Endothelial cell of umbilical vein (primary cell): ENCODE results near the gene HES6. TPM values are rescaled to one million over a fixed set of nuclear protein-coding genes. Genes with fewer than 3 reads are reported as not detected.

ENCODE experiments used
- BruUV-seq: library from RNA; stranded (reverse); fragments of 400-500 nt; replicated peaks from 2 replicates; lab custom pipeline; 2021; lab: Mats Ljungman, UMichigan
- CTCF ChIA-PET: fragments of 300-600, 350-600 bp; sonication (Branson Sonifier 250); formaldehyde crosslinking; loops from one replicate; lab custom pipeline; 2021; ENCODE audit warnings: antibody characterized with exemption, inconsistent platforms; lab: Charles Lee
- POLR2A ChIA-PET: fragments of 300-600, 350-600 bp; sonication (Branson Sonifier 250); formaldehyde crosslinking; loops from one replicate; lab custom pipeline; 2021; ENCODE audit warnings: antibody characterized with exemption, inconsistent platforms; lab: Charles Lee
- DNase-seq: peaks from one replicate; pipeline ENCODE4 v3.0.0-alpha.2; 2011; ENCODE audit warnings: low read depth, low spot score
- FAIRE-seq: peaks from 2 replicates; lab custom pipeline; 2011; peaks lifted over from hg19 to GRCh38; lab: Jason Lieb, UNC
- H2AFZ ChIP-seq: 2 replicates; pipeline ENCODE4 v1.6.0; 2012; ENCODE audit warnings: low read depth, low read length, control low read depth, inconsistent platforms
- H3K27ac ChIP-seq: 2 replicates; pipeline ENCODE4 v1.5.1; 2011; ENCODE audit warnings: low read depth, mild to moderate bottlenecking, control low read depth, low read length, moderate library complexity; ENCODE audit not compliant: insufficient read depth
- H3K27me3 ChIP-seq, 2 experiments: 2 replicates each; pipeline versions ENCODE4 v1.6.0 to v1.6.1; 2011; ENCODE audit warnings: low read length in 2 of 2, mixed read lengths in 1 of 2; ENCODE audit not compliant: control insufficient read depth in 2 of 2, insufficient read depth in 2 of 2
- H3K36me3 ChIP-seq, 2 experiments: 2 replicates in 1 of 2; 3 replicates in 1 of 2; pipeline ENCODE4 v1.5.1; 2011; ENCODE audit warnings: low read length in 2 of 2, mild to moderate bottlenecking in 1 of 2, moderate library complexity in 1 of 2; ENCODE audit not compliant: control insufficient read depth in 2 of 2, insufficient read depth in 2 of 2; ENCODE audit errors: extremely low read depth in 1 of 2
- H3K4me1 ChIP-seq: 3 replicates; pipeline ENCODE4 v1.5.1; 2011; ENCODE audit warnings: mild to moderate bottlenecking, low read length; ENCODE audit not compliant: control insufficient read depth, insufficient read depth; ENCODE audit errors: extremely low read depth
- H3K4me2 ChIP-seq: 2 replicates; pipeline ENCODE4 v1.6.1; 2011; ENCODE audit warnings: low read length, control low read depth, mixed read lengths; ENCODE audit not compliant: insufficient read depth
- H3K4me3 ChIP-seq, 3 experiments: fragments of 200-600 bp in 1 of 3; sonication (generic), shearing (Covaris generic) in 1 of 3; replicated peaks in 1 of 3; 2 replicates each; pipeline ENCODE4 v1.5.1; 2011 to 2016; ENCODE audit warnings: control low read depth in 3 of 3, low read length in 3 of 3, mild to moderate bottlenecking in 2 of 3, inconsistent platforms in 1 of 3, low read depth in 1 of 3, moderate library complexity in 1 of 3; ENCODE audit not compliant: insufficient read depth in 1 of 3
- H3K79me2 ChIP-seq: 2 replicates; pipeline ENCODE4 v1.6.0; 2012; ENCODE audit warnings: low read length, inconsistent platforms; ENCODE audit not compliant: control insufficient read depth, insufficient read depth
- H3K9ac ChIP-seq: replicated peaks from 2 replicates; pipeline ENCODE3; 2011; ENCODE audit warnings: low read length, control low read depth; ENCODE audit not compliant: insufficient read depth; ENCODE audit errors: extremely low read depth
- H3K9me1 ChIP-seq: replicated peaks from 3 replicates; pipeline ENCODE4 v1.6.0; 2011; ENCODE audit warnings: mild to moderate bottlenecking, low read length; ENCODE audit not compliant: control insufficient read depth, insufficient read depth; ENCODE audit errors: extremely low read depth
- H3K9me3 ChIP-seq: replicated peaks from 2 replicates; pipeline ENCODE4 v1.5.1; 2012; ENCODE audit warnings: low read length, inconsistent platforms; ENCODE audit not compliant: control insufficient read depth, insufficient read depth
- H4K20me1 ChIP-seq: replicated peaks from 2 replicates; pipeline ENCODE3; 2011; ENCODE audit warnings: mild to moderate bottlenecking, low read length; ENCODE audit not compliant: control insufficient read depth, insufficient read depth; ENCODE audit errors: extremely low read depth
- EZH2 ChIP-seq: IDR thresholded peaks from 2 replicates; pipeline ENCODE4 v1.6.1; 2012; ENCODE audit warnings: borderline replicate concordance, low read depth, mild to moderate bottlenecking, moderate library complexity, low read length, inconsistent platforms; ENCODE audit not compliant: severe bottlenecking
- FOS ChIP-seq: IDR thresholded peaks from 2 replicates; pipeline ENCODE4 v1.6.1; 2011; ENCODE audit warnings: mild to moderate bottlenecking, low read length, moderate library complexity, borderline replicate concordance; ENCODE audit not compliant: insufficient read depth
- GATA2 ChIP-seq: IDR thresholded peaks from 2 replicates; pipeline ENCODE4 v1.7.0; 2011; ENCODE audit warnings: low read depth, mild to moderate bottlenecking, moderate library complexity, mixed read lengths, low read length; ENCODE audit not compliant: insufficient read length, insufficient read depth
- JUN ChIP-seq: IDR thresholded peaks from 2 replicates; pipeline ENCODE4 v1.6.1; 2011; ENCODE audit warnings: borderline replicate concordance, low read depth; ENCODE audit not compliant: insufficient read length, insufficient read depth
- MYC ChIP-seq: IDR thresholded peaks from one replicate; pipeline ENCODE4 v1.6.1; 2011; ENCODE audit warnings: mild to moderate bottlenecking, low read depth, low read length
- POLR2A ChIP-seq: IDR thresholded peaks from 2 replicates; pipeline ENCODE4 v1.6.1; 2012; ENCODE audit warnings: low read depth, mild to moderate bottlenecking, control low read depth, low read length
- POLR2AphosphoS5 ChIP-seq: IDR thresholded peaks from 2 replicates; pipeline ENCODE4 v1.6.1; 2012; ENCODE audit warnings: low read depth, mild to moderate bottlenecking, control low read depth, low read length, moderate library complexity; ENCODE audit not compliant: insufficient read depth
- dilution Hi-C: fragments of 300-500 bp; cut with MboI; formaldehyde crosslinking; loops from one replicate; pipeline ENCODE4 v1.15.0; 2019; ENCODE audit warnings: low sequenced_read_pairs; ENCODE audit not compliant: extremely low pct_ligation_motif_present
- intact Hi-C: fragments of 100-400 bp; cut with micrococcal nuclease; formaldehyde crosslinking; loops from one replicate; pipeline ENCODE4 v1.10.0; 2022
- polyA plus RNA-seq, 4 experiments: library from polyadenylated mRNA; depleted of rRNA in 3 of 4; stranded (reverse) in 3 of 4; unstranded in 1 of 4; fragments of >200 nt; gene quantifications; 2 replicates each; pipeline versions ENCODE4 v1.2.1 to v1.2.3, GENCODE V29; 2011 to 2012; ENCODE audit warnings: missing spikeins in 1 of 4
- total RNA-seq: library from RNA; stranded (reverse); gene quantifications from 2 replicates; pipeline ENCODE4 v1.2.3, GENCODE V29; 2021
- TF ChIP-seq, protein P1 (sequence below): IDR thresholded peaks from 2 replicates; pipeline ENCODE4 v1.6.1; 2011; ENCODE audit not compliant: insufficient read depth, insufficient read length
- TF ChIP-seq, protein P2 (sequence below), 2 donors: IDR thresholded peaks; 1 replicate in 1 of 2; 2 replicates in 1 of 2; pipeline ENCODE4 v1.5.1; 2011; ENCODE audit warnings: low read length in 2 of 2, mild to moderate bottlenecking in 2 of 2, moderate library complexity in 2 of 2, control low read depth in 1 of 2, inconsistent platforms in 1 of 2, low read depth in 1 of 2; ENCODE audit not compliant: insufficient read depth in 1 of 2; ENCODE audit errors: extremely low read depth in 1 of 2

HES6 gene
- total and polyA plus RNA-seq, 2 donors (not counting 3 experiments of a cell fraction or from before 2014, with no cell fraction given): 2.2 to 5.1 TPM

- Histone ChIP-seq H3K9ac (no peak overlapping the region), H4K20me1 (no peaks in the 10 kb centered on the region), H3K27ac (no peak overlapping the region), H3K27me3 (no peaks in the 10 kb centered on the region), H3K36me3 (no peaks in the 10 kb centered on the region), H3K4me2 (no peak overlapping the region), H3K4me1 (peaks cover 15% of the 10 kb centered on the region), H3K4me3 (no peak overlapping the region), H3K79me2 (no peaks in the 10 kb centered on the region), H2AFZ (no peak overlapping the region), H3K9me3 (no peaks in the 10 kb centered on the region), H3K9me1 (no peaks in the 10 kb centered on the region)
- CTCF ChIA-PET: interaction anchor here (1.5 to 3.0 kb wide), 3 partner anchors 48 to 404 kb away, joined by 4 to 74 read pairs (median 21); partner anchors contain the start of gene RAMP1
- dilution Hi-C loops (no loop called here), intact Hi-C loops (loop anchor here (2.0 to 10.0 kb wide), 5 partner anchors 59 to 747 kb away; partner anchors contain the start of genes ILKAP, TRAF3IP1 and UBE2F)
- no peak for FAIRE-seq
- TF ChIP-seq, protein P1, sequence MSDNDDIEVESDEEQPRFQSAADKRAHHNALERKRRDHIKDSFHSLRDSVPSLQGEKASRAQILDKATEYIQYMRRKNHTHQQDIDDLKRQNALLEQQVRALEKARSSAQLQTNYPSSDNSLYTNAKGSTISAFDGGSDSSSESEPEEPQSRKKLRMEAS: no peak
- no peak for TF ChIP-seq MYC
- no peak for TF ChIP-seq POLR2A
- TF ChIP-seq POLR2AphosphoS5: no peak
- no peak for TF ChIP-seq EZH2
- no peak for TF ChIP-seq GATA2
- TF ChIP-seq JUN: no peak
- TF ChIP-seq, protein P2, sequence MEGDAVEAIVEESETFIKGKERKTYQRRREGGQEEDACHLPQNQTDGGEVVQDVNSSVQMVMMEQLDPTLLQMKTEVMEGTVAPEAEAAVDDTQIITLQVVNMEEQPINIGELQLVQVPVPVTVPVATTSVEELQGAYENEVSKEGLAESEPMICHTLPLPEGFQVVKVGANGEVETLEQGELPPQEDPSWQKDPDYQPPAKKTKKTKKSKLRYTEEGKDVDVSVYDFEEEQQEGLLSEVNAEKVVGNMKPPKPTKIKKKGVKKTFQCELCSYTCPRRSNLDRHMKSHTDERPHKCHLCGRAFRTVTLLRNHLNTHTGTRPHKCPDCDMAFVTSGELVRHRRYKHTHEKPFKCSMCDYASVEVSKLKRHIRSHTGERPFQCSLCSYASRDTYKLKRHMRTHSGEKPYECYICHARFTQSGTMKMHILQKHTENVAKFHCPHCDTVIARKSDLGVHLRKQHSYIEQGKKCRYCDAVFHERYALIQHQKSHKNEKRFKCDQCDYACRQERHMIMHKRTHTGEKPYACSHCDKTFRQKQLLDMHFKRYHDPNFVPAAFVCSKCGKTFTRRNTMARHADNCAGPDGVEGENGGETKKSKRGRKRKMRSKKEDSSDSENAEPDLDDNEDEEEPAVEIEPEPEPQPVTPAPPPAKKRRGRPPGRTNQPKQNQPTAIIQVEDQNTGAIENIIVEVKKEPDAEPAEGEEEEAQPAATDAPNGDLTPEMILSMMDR (IDR thresholded peaks at IDR 0.05; ENCODE audit: extremely low read depth in 1 of 2, insufficient read depth in 1 of 2, low read depth in 1 of 2, low read length in 2 of 2): no peak
- TF ChIP-seq FOS: no peak
- POLR2A ChIA-PET: no interaction called here
- BruUV-seq: no TSS peak
- no peak for DNase-seq
These were observed 22.0 kb upstream of the HES6 start for GRCh38 chr2:238261718-238262375.
